HG02759 (cell line): ENCODE measurements around the gene CYP3A7.
"Not testable (repeated sequence)": the region's sequence is repeated elsewhere in the genome, so short reads cannot be mapped to it uniquely, and the experiment has no call there.

Experiments used
- ATAC-seq: cut with Tn5 transposase; IDR thresholded peaks from one replicate; pipeline ENCODE4 v1.9.1; 2021; ENCODE audit warnings: mild to moderate bottlenecking, moderate library complexity; ENCODE audit not compliant: unreplicated experiment

The CYP3A7 gene

GRCh38 chr7:99674995-99675742, 59.8 kb downstream of the CYP3A7 start:
- ATAC-seq, result no peak

GRCh38 chr7:99672573-99672972, 62.4 kb downstream of the CYP3A7 start:
- no peak for ATAC-seq

- ATAC-seq, result no peak
These were observed 65.2 kb downstream of the CYP3A7 start for GRCh38 chr7:99669782-99670181.

GRCh38 chr7:99668541-99668940, 66.5 kb downstream of the CYP3A7 start:
- no peak for ATAC-seq

- ATAC-seq, result no peak
These were observed 67.8 kb downstream of the CYP3A7 start for GRCh38 chr7:99667179-99667578.

GRCh38 chr7:99666013-99666395, 69.0 kb downstream of the CYP3A7 start:
- ATAC-seq, result no peak

- ATAC-seq, result no peak
These were observed 69.5 kb downstream of the CYP3A7 start for GRCh38 chr7:99665312-99666012.

DNA sequence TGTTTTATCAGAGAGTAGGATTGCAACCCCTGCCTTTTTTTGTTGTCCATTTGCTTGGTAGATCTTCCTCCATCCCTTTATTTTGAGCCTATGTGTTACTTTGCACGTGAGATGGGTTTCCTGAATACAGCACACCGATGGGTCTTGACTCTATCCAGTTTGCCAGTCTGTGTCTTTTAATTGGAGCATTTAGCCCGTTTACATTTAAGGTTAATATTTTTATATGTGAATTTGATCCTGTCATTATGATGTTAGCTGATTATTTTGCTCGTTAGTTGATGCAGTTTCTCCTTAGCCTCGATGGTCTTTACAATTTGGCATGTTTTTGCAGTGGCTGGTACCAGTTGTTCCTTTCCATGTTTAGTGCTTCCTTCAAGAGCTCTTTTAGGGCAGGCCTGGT, 77.1 kb downstream of the CYP3A7 start:
- ATAC-seq, result not testable (repeated sequence)
